ENCODE results near the gene ZNF232.
"Not testable (repeated sequence)": the region's sequence is repeated elsewhere in the genome, so short reads cannot be mapped to it uniquely, and the experiment has no call there.

ZNF232 gene

GRCh38 chr17:5096731-5097100 is 15.0 kb downstream of the ZNF232 start:
- DNase-seq = no peak
- TF ChIP-seq, protein P1, sequence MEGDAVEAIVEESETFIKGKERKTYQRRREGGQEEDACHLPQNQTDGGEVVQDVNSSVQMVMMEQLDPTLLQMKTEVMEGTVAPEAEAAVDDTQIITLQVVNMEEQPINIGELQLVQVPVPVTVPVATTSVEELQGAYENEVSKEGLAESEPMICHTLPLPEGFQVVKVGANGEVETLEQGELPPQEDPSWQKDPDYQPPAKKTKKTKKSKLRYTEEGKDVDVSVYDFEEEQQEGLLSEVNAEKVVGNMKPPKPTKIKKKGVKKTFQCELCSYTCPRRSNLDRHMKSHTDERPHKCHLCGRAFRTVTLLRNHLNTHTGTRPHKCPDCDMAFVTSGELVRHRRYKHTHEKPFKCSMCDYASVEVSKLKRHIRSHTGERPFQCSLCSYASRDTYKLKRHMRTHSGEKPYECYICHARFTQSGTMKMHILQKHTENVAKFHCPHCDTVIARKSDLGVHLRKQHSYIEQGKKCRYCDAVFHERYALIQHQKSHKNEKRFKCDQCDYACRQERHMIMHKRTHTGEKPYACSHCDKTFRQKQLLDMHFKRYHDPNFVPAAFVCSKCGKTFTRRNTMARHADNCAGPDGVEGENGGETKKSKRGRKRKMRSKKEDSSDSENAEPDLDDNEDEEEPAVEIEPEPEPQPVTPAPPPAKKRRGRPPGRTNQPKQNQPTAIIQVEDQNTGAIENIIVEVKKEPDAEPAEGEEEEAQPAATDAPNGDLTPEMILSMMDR (IDR thresholded peaks at IDR 0.05; ENCODE audit: low read depth, low read length) = no peak
- H3K4me1 ChIP-seq = no peaks in the 10 kb centered on the region
- 0 out of 2 replicates have a peak, but pooled peaks cover 3% of the 10 kb centered on the region for H3K27me3 ChIP-seq
- H3K4me3 ChIP-seq (ENCODE audit: low read depth, low read length) = no peak overlapping the region
- no peaks in the 10 kb centered on the region; the same call in 1 of the 2 replicates for H3K9me3 ChIP-seq
- no peaks in the 10 kb centered on the region for H3K36me3 ChIP-seq

GRCh38 chr17:5092218-5093010 is 19.3 kb downstream of the ZNF232 start:
- TF ChIP-seq, protein P1 (IDR thresholded peaks at IDR 0.05; ENCODE audit: low read depth, low read length) = no peak

GRCh38 chr17:5080591-5080990 is 31.1 kb downstream of the ZNF232 start:
- Histone ChIP-seq H3K4me3 (ENCODE audit: low read depth, low read length) (no peak overlapping the region), H3K4me1 (no peaks in the 10 kb centered on the region), H3K27me3 (no peaks in the 10 kb centered on the region), H3K9me3 (no peaks in the 10 kb centered on the region), H3K36me3 (no peaks in the 10 kb centered on the region)
- DNase-seq = no peak
- TF ChIP-seq, protein P1 (IDR thresholded peaks at IDR 0.05; ENCODE audit: low read depth, low read length) = no peak

More at GRCh38 chr17:5092218-5093010, 19.3 kb downstream of the ZNF232 start:
- Histone ChIP-seq H3K36me3 (no peaks in the 10 kb centered on the region), H3K27me3 (0 out of 2 replicates have a peak, but pooled peaks cover 3% of the 10 kb centered on the region), H3K4me3 (ENCODE audit: low read depth, low read length) (no peak overlapping the region), H3K9me3 (no peaks in the 10 kb centered on the region; the same call in 1 of the 2 replicates), H3K4me1 (no peaks in the 10 kb centered on the region)
- DNase-seq = no peak

DNA sequence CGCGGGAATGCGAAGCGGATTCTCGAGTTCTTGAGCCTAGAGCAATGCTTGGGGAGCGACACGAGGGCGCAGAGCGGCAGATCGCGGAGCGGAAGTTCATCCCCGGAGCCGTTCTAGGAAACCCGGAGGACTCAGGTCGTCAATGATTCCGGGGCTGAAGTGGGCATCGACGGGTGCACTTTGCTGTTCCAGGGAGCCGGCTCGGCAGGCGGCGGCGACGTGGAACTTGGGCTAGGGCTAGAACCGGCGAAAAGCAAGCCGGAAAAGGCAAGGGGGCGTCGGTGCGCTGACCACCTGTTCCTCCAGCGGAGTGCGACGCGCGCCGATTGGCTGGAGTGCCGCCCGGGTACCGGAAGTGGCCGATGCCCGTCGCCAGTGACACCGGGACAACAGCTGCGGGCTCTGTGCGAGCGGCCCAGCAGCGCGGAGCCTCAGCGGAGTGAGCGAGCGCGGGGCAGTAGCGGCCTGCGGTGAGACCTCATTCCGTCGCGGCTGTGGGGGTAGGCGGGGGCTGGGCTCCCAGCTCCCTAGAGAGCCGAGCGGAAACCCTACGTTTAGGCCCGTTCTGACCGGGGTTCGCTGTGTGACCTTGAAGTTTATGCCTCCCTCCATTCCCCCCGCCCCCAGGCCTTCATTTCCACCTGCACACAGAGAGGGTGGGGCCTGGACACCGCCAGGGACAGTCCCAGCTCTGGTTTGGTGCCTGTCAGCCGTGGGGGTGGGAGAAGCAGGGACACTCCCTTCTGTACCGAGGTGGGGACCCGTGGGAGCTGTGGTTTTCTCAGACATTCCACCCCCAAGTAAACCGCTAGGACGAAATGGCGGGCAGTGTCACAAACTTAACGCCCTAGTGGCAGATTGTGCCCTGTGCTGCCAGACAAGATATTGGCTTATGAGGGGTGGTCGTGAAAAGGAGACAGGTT is 33.3 kb downstream of the ZNF232 start, which contains the start of gene ZFP3:
ZFP3 (plus strand) TSS at position 362 of the 923 bp plus-strand sequence. CDS start 13,038 bp downstream, outside the sequence.
- Histone ChIP-seq H3K27me3 (no peaks in the 10 kb centered on the region), H3K36me3 (no peaks in the 10 kb centered on the region), H3K4me1 (no peaks in the 10 kb centered on the region), H3K9me3 (no peaks in the 10 kb centered on the region), H3K4me3 (ENCODE audit: low read depth, low read length) (peak within 1 kb of the TSS; percentile 46)
- TF ChIP-seq, protein P1 (IDR thresholded peaks at IDR 0.05; ENCODE audit: low read depth, low read length) = no peak
- peak; percentile 54 for DNase-seq

- Histone ChIP-seq H3K9me3 (no peaks in the 10 kb centered on the region), H3K4me1 (no peaks in the 10 kb centered on the region), H3K4me3 (ENCODE audit: low read depth, low read length) (peak overlapping the region; percentile 46; the same call in 1 of the 2 replicates), H3K27me3 (no peaks in the 10 kb centered on the region), H3K36me3 (no peaks in the 10 kb centered on the region)
- TF ChIP-seq, protein P1 (IDR thresholded peaks at IDR 0.05; ENCODE audit: low read depth, low read length) = no peak
- no peak for DNase-seq
Observed at GRCh38 chr17:5077781-5078105, 33.9 kb downstream of the ZNF232 start.

DNA sequence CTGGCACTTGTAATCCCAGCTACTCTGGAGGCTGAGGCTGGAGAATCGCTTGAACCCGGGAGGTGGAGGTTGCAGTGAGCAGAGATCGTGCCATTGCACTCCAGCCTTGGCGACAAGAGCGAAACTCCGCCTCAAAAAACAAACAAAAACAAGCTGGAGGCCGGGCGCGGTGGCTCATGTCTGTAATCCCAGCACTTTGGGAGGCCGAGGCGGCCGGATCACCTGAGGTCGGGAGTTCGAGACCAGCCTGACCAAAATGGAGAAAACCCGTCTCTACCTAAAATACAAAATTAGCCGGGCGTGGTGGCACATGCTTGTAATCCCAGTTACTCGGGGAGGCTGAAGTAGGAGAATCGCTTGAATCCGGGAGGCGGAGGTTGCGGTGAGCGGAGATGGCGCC is 34.4 kb downstream of the ZNF232 start:
- H3K4me3 ChIP-seq (ENCODE audit: low read depth, low read length); DNase-seq; H3K36me3 ChIP-seq; H3K4me1 ChIP-seq; H3K27me3 ChIP-seq; H3K9me3 ChIP-seq: not testable (repeated sequence)

DNA sequence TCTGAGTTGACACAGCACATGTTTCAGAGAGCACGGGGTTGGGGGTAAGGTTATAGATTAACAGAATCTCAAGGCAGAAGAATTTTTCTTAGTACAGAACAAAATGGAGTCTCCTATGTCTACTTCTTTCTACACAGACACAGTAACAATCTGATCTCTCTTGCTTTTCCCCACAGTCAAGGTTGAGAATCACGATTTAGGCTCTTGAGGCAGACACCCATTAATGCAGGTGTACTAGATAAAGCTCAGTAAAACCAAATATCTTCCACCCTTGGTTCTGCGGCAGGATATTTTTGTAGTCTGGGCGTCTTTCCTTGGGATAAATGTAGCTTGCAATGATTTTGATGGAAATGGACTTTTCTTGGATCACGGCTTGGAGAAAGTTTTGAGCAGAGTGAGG is 36.2 kb downstream of the ZNF232 start:
- H3K4me3 ChIP-seq (ENCODE audit: low read depth, low read length); H3K27me3 ChIP-seq; H3K36me3 ChIP-seq; H3K9me3 ChIP-seq; H3K4me1 ChIP-seq; DNase-seq: not testable (repeated sequence)

Measured in BE2C (cell line).